ENCODE measurements around the gene KATNAL2.
"Not testable (repeated sequence)": the region's sequence is repeated elsewhere in the genome, so short reads cannot be mapped to it uniquely, and the experiment has no call there.

The KATNAL2 gene

GRCh38 chr18:47034591-47034990, 117.2 kb downstream of the KATNAL2 start:
- DNase-seq (ENCODE audit: low spot score): not testable (repeated sequence)

GRCh38 chr18:47035156-47035671, 117.8 kb downstream of the KATNAL2 start, which contains the start of gene ELOA2:
Gene ELOA2 (minus strand): TSS chr18:47035621. CDS start chr18:47035264, 357 bp downstream.
- DNase-seq (ENCODE audit: low spot score): no peak

- DNase-seq (ENCODE audit: low spot score): peak; percentile 39
These were observed 119.0 kb downstream of the KATNAL2 start for GRCh38 chr18:47036298-47036874.

GRCh38 chr18:47036927-47037578, 119.7 kb downstream of the KATNAL2 start:
- no peak for DNase-seq (ENCODE audit: low spot score)

GRCh38 chr18:47040982-47041381, 123.6 kb downstream of the KATNAL2 start:
- DNase-seq (ENCODE audit: low spot score): no peak

GRCh38 chr18:47050468-47050867, 133.1 kb downstream of the KATNAL2 start:
- DNase-seq (ENCODE audit: low spot score): peak; percentile 26

GRCh38 chr18:47054369-47054768, 137.0 kb downstream of the KATNAL2 start:
- no peak for DNase-seq (ENCODE audit: low spot score)

GRCh38 chr18:47062471-47062870, 145.1 kb downstream of the KATNAL2 start:
- no peak for DNase-seq (ENCODE audit: low spot score)

- DNase-seq (ENCODE audit: low spot score): no peak
These were observed 145.7 kb downstream of the KATNAL2 start for GRCh38 chr18:47063096-47063495.

GRCh38 chr18:47067648-47068047, 150.2 kb downstream of the KATNAL2 start:
- no peak for DNase-seq (ENCODE audit: low spot score)

- DNase-seq (ENCODE audit: low spot score): peak; percentile 22
These were observed 157.9 kb downstream of the KATNAL2 start for GRCh38 chr18:47075098-47075883.

GRCh38 chr18:47077111-47077510, 159.7 kb downstream of the KATNAL2 start:
- no peak for DNase-seq (ENCODE audit: low spot score)

GRCh38 chr18:47080872-47081271, 163.5 kb downstream of the KATNAL2 start:
- no peak for DNase-seq (ENCODE audit: low spot score)

- DNase-seq (ENCODE audit: low spot score): no peak
These were observed 164.2 kb downstream of the KATNAL2 start for GRCh38 chr18:47081578-47081977.

- DNase-seq (ENCODE audit: low spot score): no peak
These were observed 170.3 kb downstream of the KATNAL2 start for GRCh38 chr18:47087676-47088075.

- DNase-seq (ENCODE audit: low spot score): no peak
These were observed 178.4 kb downstream of the KATNAL2 start for GRCh38 chr18:47095810-47096209.

GRCh38 chr18:47100212-47100831, 182.9 kb downstream of the KATNAL2 start:
- peak; percentile 72 for DNase-seq (ENCODE audit: low spot score)

GRCh38 chr18:47108373-47108772, 191.0 kb downstream of the KATNAL2 start:
- no peak for DNase-seq (ENCODE audit: low spot score)

- DNase-seq (ENCODE audit: low spot score): no peak
These were observed 191.6 kb downstream of the KATNAL2 start for GRCh38 chr18:47108998-47109405.

- DNase-seq (ENCODE audit: low spot score): no peak
These were observed 192.3 kb downstream of the KATNAL2 start for GRCh38 chr18:47109720-47110119.

GRCh38 chr18:47110492-47111274, 193.3 kb downstream of the KATNAL2 start:
- no peak for DNase-seq (ENCODE audit: low spot score)

All from iPS-NIHi11 (cell line).